Stomach (tissue), 4 donors: ENCODE data around the gene ZBED4.

Experiments
- EP300 ChIP-seq: sonication (generic); formaldehyde crosslinking; IDR thresholded peaks from one replicate; pipeline ENCODE4 v1.6.1; 2017; ENCODE audit warnings: antibody characterized with exemption
- POLR2A ChIP-seq, 4 donors: fragments of 450-650 bp; IDR thresholded peaks; one replicate each; pipeline ENCODE4 v1.6.1; 2016; ENCODE audit warnings: antibody characterized with exemption in 4 of 4, control low read depth in 2 of 4, mild to moderate bottlenecking in 1 of 4, moderate library complexity in 1 of 4
- POLR2AphosphoS5 ChIP-seq, 3 donors: sonication (generic); formaldehyde crosslinking; IDR thresholded peaks; one replicate each; pipeline ENCODE4 v1.6.1; 2016; ENCODE audit warnings: antibody characterized with exemption in 3 of 3
- TF ChIP-seq, protein P1 (sequence below), 7 experiments: fragments of 450-650 bp in 4 of 7; fragments of 200-600 bp in 3 of 7; sonication (generic) in 3 of 7; IDR thresholded peaks; one replicate each; pipeline ENCODE4 v1.5.1; 2016 to 2019; ENCODE audit warnings: antibody characterized with exemption in 7 of 7, control low read depth in 2 of 7, mild to moderate bottlenecking in 1 of 7

DNA sequence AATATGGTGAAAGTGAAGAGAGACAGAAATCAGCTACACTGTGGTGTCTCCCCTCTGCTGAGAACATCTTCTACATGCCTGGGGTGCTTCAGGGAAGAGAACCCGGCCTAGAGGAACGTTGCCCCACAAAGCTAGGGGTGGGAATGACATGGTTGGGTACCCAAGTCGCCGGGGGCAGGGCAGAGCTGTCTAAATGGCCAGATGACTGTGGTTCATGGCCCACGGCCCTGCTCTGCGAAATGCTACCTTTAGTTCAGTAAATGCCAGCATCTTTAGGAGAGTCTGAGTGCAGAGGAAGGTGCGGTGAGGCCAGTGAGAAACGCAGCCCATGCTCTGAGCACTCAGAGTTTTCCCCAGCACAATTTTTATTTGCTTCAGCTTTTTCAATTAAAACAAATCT is 38.8 kb upstream of the ZBED4 start:
- TF ChIP-seq, protein P1, sequence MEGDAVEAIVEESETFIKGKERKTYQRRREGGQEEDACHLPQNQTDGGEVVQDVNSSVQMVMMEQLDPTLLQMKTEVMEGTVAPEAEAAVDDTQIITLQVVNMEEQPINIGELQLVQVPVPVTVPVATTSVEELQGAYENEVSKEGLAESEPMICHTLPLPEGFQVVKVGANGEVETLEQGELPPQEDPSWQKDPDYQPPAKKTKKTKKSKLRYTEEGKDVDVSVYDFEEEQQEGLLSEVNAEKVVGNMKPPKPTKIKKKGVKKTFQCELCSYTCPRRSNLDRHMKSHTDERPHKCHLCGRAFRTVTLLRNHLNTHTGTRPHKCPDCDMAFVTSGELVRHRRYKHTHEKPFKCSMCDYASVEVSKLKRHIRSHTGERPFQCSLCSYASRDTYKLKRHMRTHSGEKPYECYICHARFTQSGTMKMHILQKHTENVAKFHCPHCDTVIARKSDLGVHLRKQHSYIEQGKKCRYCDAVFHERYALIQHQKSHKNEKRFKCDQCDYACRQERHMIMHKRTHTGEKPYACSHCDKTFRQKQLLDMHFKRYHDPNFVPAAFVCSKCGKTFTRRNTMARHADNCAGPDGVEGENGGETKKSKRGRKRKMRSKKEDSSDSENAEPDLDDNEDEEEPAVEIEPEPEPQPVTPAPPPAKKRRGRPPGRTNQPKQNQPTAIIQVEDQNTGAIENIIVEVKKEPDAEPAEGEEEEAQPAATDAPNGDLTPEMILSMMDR (IDR thresholded peaks at IDR 0.05) = no peak
- TF ChIP-seq POLR2A (IDR thresholded peaks at IDR 0.05) (no peak), POLR2AphosphoS5 (IDR thresholded peaks at IDR 0.05) (no peak), EP300 (no peak)
